Lung (tissue), 12 donors: Measurements from ENCODE around the gene GNA14. TPM values are rescaled to one million over a fixed set of nuclear protein-coding genes. Genes with fewer than 3 reads are reported as not detected.

Experiments
- ATAC-seq: fragments of 200-7000 bp; cut with Tn5 transposase; one replicate; pipeline ENCODE4 v1.9.1; 2020; ENCODE audit warnings: moderate number of reproducible peaks; ENCODE audit not compliant: insufficient read depth, low FRiP score
- DNase-seq, 3 donors: peaks; one replicate each; pipeline ENCODE4 v3.0.0-alpha.2; 2013 to 2017
- H3K27ac ChIP-seq, 2 donors: one replicate each; pipeline ENCODE4 v1.5.1; 2013; ENCODE audit warnings: mild to moderate bottlenecking in 2 of 2, moderate library complexity in 2 of 2, control low read depth in 1 of 2, inconsistent platforms in 1 of 2, low read depth in 1 of 2, low read length in 1 of 2
- H3K27me3 ChIP-seq, 3 donors: one replicate each; pipeline ENCODE4 v1.5.1; 2013; ENCODE audit warnings: low read length in 2 of 3; ENCODE audit not compliant: control insufficient read depth in 3 of 3, insufficient read depth in 3 of 3
- H3K36me3 ChIP-seq, 4 donors: one replicate each; pipeline ENCODE4 v1.5.1; 2013; ENCODE audit warnings: low read length in 4 of 4, mild to moderate bottlenecking in 1 of 4, moderate library complexity in 1 of 4; ENCODE audit not compliant: control insufficient read depth in 4 of 4, insufficient read depth in 4 of 4
- H3K4me1 ChIP-seq, 5 donors: one replicate each; pipeline ENCODE4 v1.5.1; 2013; ENCODE audit warnings: low read length in 5 of 5, mild to moderate bottlenecking in 2 of 5, moderate library complexity in 1 of 5; ENCODE audit not compliant: control insufficient read depth in 5 of 5, insufficient read depth in 5 of 5
- H3K4me3 ChIP-seq: one replicate; pipeline ENCODE4 v1.5.1; 2013; ENCODE audit warnings: mild to moderate bottlenecking, control low read depth, moderate library complexity
- H3K9ac ChIP-seq, 2 donors: one replicate each; pipeline ENCODE4 v1.5.1; 2013; ENCODE audit warnings: low read length in 2 of 2, control low read depth in 1 of 2; ENCODE audit not compliant: insufficient read depth in 1 of 2
- H3K9me3 ChIP-seq, 4 donors: one replicate each; pipeline ENCODE4 v1.5.1; 2013; ENCODE audit warnings: low read length in 3 of 4, mild to moderate bottlenecking in 1 of 4, moderate library complexity in 1 of 4; ENCODE audit not compliant: control insufficient read depth in 4 of 4, insufficient read depth in 3 of 4
- WGBS, 2 donors: extraction: QIAGEN DNeasy Blood & Tissue Kit; methylation state at CpG; one replicate each; pipeline ENCODE4 v1.1.7; 2013; 5-methylcytosine and 5-hydroxymethylcytosine counted together
- polyA plus RNA-seq, 2 donors: library from polyadenylated mRNA; stranded (reverse); fragments of 200-250 nt; gene quantifications; one replicate each; pipeline ENCODE4 v1.2.1, GENCODE V29; 2013
- total RNA-seq, 2 donors: library from RNA; depleted of rRNA in 1 of 2; stranded (reverse); fragments of >200 nt in 1 of 2; gene quantifications; one replicate each; pipeline ENCODE4 v1.2.1, GENCODE V29; 2014 to 2021
- TF ChIP-seq, protein P1 (sequence below): IDR thresholded peaks from 2 replicates; pipeline ENCODE4 v1.5.1; 2012; ENCODE audit warnings: mild to moderate bottlenecking; ENCODE audit errors: control extremely low read depth, extremely low read depth
- donor health status: control.
- donor health status: control.
- donor health status: Bipolar disorder and iron deficiency.
- donor health status: healthy.
- donor health status: DM: yes; HTN: yes; CAD: no.

Gene GNA14
- total and polyA plus RNA-seq, 4 donors: 4.1 to 15.1 (median 11.3) TPM

DNA sequence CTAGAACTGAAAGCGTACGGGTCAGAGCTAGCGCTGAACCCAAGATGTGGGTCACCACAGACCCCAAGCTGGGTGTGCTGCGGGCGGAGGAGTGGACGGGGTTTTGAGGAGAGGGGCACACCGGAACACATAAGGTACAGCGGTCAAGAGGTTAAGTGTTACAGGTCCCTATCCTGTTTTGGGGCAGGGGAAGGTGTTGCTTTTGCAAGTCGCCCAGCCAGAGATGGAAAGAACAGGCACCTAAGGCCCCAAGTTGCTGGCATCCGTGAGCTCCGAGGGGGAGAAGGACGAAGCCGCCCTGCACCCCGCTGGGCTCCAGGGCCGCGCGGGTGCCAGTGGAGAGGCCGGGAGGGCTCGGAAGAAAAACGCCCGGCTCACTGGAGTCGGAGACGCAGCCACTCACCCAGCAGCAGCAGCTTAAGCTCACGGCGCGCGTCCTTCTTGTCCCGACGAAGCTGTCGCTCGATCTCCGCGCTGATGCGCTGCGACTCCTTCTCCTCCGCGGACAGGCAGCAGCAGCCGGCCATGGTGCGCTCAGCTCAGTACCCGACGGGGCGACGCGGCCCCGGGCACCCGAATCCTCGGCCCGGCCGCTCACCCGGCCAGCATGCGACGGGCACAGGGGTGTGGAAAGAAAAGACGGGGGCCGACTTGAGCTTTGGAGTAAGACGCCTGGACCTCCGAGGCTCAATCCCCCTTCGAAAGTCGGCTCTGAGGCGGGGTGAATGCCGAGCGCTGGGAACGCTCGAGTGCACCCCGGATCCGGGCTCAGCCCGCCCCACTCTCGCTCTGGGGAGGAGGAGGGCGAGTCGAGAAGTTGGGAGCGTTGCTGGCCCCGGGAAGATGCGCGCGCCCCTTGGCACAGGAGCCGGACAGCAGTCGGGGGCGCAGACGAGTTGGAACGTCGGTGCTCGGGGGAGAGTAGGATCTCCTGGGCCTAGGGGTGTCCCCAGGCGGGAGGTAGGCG, 572 bp downstream of the GNA14 start:
- ATAC-seq (peak; percentile 6), DNase-seq (peak; percentile 69 to 77 (median 77))
- no peaks in the 10 kb centered on the region for H3K36me3 ChIP-seq
- H3K4me1 ChIP-seq: peaks cover 0 to 32% (median 6%) of the 10 kb centered on the region in 5 donors
- H3K27me3 ChIP-seq: peaks cover 0 to 4% (median 0%) of the 10 kb centered on the region in 3 donors
- peak overlapping the region; percentile 50 to 51 for H3K9ac ChIP-seq
- TF ChIP-seq, protein P1, sequence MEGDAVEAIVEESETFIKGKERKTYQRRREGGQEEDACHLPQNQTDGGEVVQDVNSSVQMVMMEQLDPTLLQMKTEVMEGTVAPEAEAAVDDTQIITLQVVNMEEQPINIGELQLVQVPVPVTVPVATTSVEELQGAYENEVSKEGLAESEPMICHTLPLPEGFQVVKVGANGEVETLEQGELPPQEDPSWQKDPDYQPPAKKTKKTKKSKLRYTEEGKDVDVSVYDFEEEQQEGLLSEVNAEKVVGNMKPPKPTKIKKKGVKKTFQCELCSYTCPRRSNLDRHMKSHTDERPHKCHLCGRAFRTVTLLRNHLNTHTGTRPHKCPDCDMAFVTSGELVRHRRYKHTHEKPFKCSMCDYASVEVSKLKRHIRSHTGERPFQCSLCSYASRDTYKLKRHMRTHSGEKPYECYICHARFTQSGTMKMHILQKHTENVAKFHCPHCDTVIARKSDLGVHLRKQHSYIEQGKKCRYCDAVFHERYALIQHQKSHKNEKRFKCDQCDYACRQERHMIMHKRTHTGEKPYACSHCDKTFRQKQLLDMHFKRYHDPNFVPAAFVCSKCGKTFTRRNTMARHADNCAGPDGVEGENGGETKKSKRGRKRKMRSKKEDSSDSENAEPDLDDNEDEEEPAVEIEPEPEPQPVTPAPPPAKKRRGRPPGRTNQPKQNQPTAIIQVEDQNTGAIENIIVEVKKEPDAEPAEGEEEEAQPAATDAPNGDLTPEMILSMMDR: no peak
- H3K27ac ChIP-seq: peak overlapping the region in 1 of 2 donors; percentile 81
- H3K9me3 ChIP-seq: no peaks in the 10 kb centered on the region
- 13 to 16% methylated on average over 82 to 83 of the region's 83 CpGs for WGBS, 2 donors
- H3K4me3 ChIP-seq: peak overlapping the region; percentile 66

DNA sequence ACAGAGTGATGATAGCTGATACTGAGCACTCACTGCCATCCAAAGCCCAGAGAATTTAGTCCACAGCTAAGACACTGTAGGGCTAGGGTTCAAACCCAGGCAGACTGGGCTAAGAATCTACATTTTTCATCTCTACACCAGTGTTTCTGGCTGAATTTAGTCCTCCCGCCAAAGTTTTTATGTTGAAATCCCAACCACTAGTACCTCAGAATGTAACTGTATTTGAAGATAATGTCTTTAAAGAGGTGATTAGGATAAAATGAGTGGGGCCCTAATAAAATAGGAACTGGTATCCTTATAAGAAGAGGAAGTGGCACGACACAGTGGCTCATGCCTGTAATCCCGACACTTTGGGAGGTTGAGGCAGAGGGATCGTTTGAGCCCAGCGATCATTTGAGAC, 4.3 kb downstream of the GNA14 start:
- no peak for DNase-seq
- TF ChIP-seq, protein P1: no peak
- no peak overlapping the region for H3K4me3 ChIP-seq
- WGBS, 2 donors: 89 to 91% methylated on average over 5 of the region's 5 CpGs
- no peaks in the 10 kb centered on the region for H3K9me3 ChIP-seq
- H3K4me1 ChIP-seq: peaks cover 0 to 27% (median under 1%) of the 10 kb centered on the region in 5 donors
- no peak overlapping the region for H3K9ac ChIP-seq
- no peak overlapping the region for H3K27ac ChIP-seq
- no peaks in the 10 kb centered on the region for H3K36me3 ChIP-seq
- peaks cover 0 to 4% (median 0%) of the 10 kb centered on the region in 3 donors for H3K27me3 ChIP-seq
- ATAC-seq: no peak

DNA sequence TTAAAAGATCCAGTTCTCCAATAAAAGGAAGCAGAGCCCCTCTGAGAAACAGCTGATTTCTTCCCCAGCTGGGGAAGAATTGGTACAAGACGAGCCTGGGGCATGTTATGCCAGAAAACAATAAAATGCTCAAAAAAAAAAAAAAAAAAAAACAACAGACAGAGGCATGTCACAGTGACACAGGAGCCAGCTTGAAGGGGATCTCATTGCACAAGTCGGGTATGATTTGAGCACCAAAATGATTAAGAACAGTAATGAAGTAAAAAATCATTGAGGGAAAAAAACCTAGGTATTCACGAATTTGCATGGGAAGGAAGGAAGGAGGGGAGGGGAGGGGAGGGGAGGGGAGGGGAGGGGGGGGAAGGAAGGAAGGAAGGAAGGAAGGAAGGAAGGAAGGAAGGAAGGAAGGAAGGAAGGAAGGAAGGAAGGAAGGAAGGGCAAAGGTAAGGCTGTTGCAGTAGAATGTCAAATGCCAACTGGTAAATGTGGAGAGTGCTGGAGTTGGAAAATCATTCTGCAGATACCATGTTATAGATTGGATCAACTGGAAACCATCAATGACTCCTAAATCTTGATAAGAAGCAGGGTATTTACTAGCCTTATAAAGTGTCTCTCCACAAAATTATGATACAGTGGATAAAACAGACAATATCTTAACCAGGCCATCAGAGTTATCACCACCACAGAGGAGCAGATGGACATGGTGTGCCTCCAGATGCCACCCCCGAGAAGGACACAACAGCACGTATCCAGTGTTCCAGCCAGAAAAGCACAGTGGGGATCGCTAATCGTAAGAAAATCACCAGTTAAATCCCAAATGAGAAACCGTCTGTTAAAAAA, 7.2 kb downstream of the GNA14 start:
- Histone ChIP-seq H3K27ac (no peak overlapping the region), H3K27me3 (no peaks in the 10 kb centered on the region), H3K9me3 (no peaks in the 10 kb centered on the region), H3K9ac (no peak overlapping the region), H3K4me1 (peaks cover 0 to 6% (median 0%) of the 10 kb centered on the region in 5 donors), H3K36me3 (no peaks in the 10 kb centered on the region), H3K4me3 (no peak overlapping the region)
- TF ChIP-seq, protein P1: no peak
- DNase-seq (no peak), ATAC-seq (no peak)
- WGBS, 2 donors: 80 to 84% methylated on average over 8 of the region's 8 CpGs
